ENCODE data around the gene JAZF1.
A peak's percentile ranks its signal among the peaks of the same experiment; 100 is the strongest.

JAZF1 gene

GRCh38 chr7:28187012-28187411 lies 6.4 kb upstream of the JAZF1 start:
- POLR2A ChIA-PET: no interaction called here
- CTCF ChIA-PET: interaction anchor here (1.1 kb wide), 1 partner anchor 21 kb away, joined by 3 read pairs; no protein-coding TSS in a partner anchor
- TF ChIP-seq CTCF (IDR thresholded peaks at IDR 0.05; ENCODE audit: control extremely low read depth, extremely low read depth, low read depth, missing control alignments): no peak
- no peak for DNase-seq (ENCODE audit: extremely low spot score)

- CTCF ChIA-PET: interaction anchor here (0.8 to 1.9 kb wide), 3 partner anchors 13 to 24 kb away, joined by 3 to 4 read pairs (median 3); no protein-coding TSS in a partner anchor
- no peak for TF ChIP-seq CTCF (IDR thresholded peaks at IDR 0.05; ENCODE audit: control extremely low read depth, extremely low read depth, low read depth, missing control alignments)
- POLR2A ChIA-PET: no interaction called here
- no peak for DNase-seq (ENCODE audit: extremely low spot score)
Observed at GRCh38 chr7:28183627-28184026, 3.0 kb upstream of the JAZF1 start.

GRCh38 chr7:28182071-28182471 lies 1.5 kb upstream of the JAZF1 start:
- ChIA-PET CTCF (interaction anchor here (1.3 kb wide), 1 partner anchor 14 kb away, joined by 3 read pairs; no protein-coding TSS in a partner anchor), POLR2A (no interaction called here)
- no peak for TF ChIP-seq CTCF (IDR thresholded peaks at IDR 0.05; ENCODE audit: control extremely low read depth, extremely low read depth, low read depth, missing control alignments)
- DNase-seq (ENCODE audit: extremely low spot score): no peak

- ChIA-PET CTCF (interaction anchor here (0.9 to 1.0 kb wide), 3 partner anchors 11 to 120 kb away, joined by 3 read pairs; no protein-coding TSS in a partner anchor), POLR2A (no interaction called here)
- TF ChIP-seq CTCF (IDR thresholded peaks at IDR 0.05; ENCODE audit: control extremely low read depth, extremely low read depth, low read depth, missing control alignments): no peak
- DNase-seq (ENCODE audit: extremely low spot score): no peak
Observed at GRCh38 chr7:28181416-28181815, 821 bp upstream of the JAZF1 start.

GRCh38 chr7:28180031-28180363 lies 598 bp downstream of the JAZF1 start:
- ChIA-PET POLR2A (no interaction called here), CTCF (no interaction called here)
- no peak for DNase-seq (ENCODE audit: extremely low spot score)
- no peak for TF ChIP-seq CTCF (IDR thresholded peaks at IDR 0.05; ENCODE audit: control extremely low read depth, extremely low read depth, low read depth, missing control alignments)

GRCh38 chr7:28179120-28180030 lies 1.2 kb downstream of the JAZF1 start:
- CTCF ChIA-PET: interaction anchor here (1.3 kb wide), 1 partner anchor 44 kb away, joined by 3 read pairs; no protein-coding TSS in a partner anchor
- TF ChIP-seq CTCF (IDR thresholded peaks at IDR 0.05; ENCODE audit: control extremely low read depth, extremely low read depth, low read depth, missing control alignments): no peak
- POLR2A ChIA-PET: no interaction called here
- peak; percentile 80 for DNase-seq (ENCODE audit: extremely low spot score)
